ENCODE results near the gene INTS11.

The INTS11 gene

GRCh38 chr1:1285102-1285571 lies 39.3 kb downstream of the INTS11 start:
- WGBS, result 93% methylated on average over 22 of the region's 22 CpGs
- H3K27ac ChIP-seq (ENCODE audit: low read length, poor library complexity, severe bottlenecking), result no peak overlapping the region
- no peak overlapping the region for H2BK5ac ChIP-seq (ENCODE audit: low read depth, low read length, poor library complexity, severe bottlenecking)
- H3K9ac ChIP-seq (ENCODE audit: low read length), result no peak overlapping the region
- H4K8ac ChIP-seq (ENCODE audit: low read length), result no peak overlapping the region
- H3K23ac ChIP-seq (ENCODE audit: low read length in 2 of 2), result no peak overlapping the region
- H3K79me1 ChIP-seq (replicated peaks; ENCODE audit: low read length, poor library complexity, severe bottlenecking), result no peaks in the 10 kb centered on the region
- H2BK120ac ChIP-seq (ENCODE audit: low read depth, low read length), result no peak overlapping the region
- H3K9me3 ChIP-seq (ENCODE audit: control insufficient read depth, low read length), result no peaks in the 10 kb centered on the region
- no peak overlapping the region for H3K14ac ChIP-seq (ENCODE audit: low read length in 2 of 2)
- no peak overlapping the region for H2BK15ac ChIP-seq (ENCODE audit: low read depth, poor library complexity, severe bottlenecking)
- H3K4ac ChIP-seq (ENCODE audit: low read depth in 1 of 2, low read length in 2 of 2), result no peak overlapping the region
- no peak overlapping the region for H4K91ac ChIP-seq (ENCODE audit: low read length)
- H3K36me3 ChIP-seq (ENCODE audit: control insufficient read depth in 1 of 2, insufficient read depth in 2 of 2, low read depth in 1 of 2, low read length in 2 of 2), result no peaks in the 10 kb centered on the region
- H3K18ac ChIP-seq (ENCODE audit: low read depth in 1 of 2, low read length in 2 of 2), result no peak overlapping the region
- DNase-seq, result no peak
- H2BK12ac ChIP-seq (ENCODE audit: low read length in 2 of 2), result no peak overlapping the region
- no peak overlapping the region for H2AK5ac ChIP-seq (ENCODE audit: low read length, severe bottlenecking)
- peaks cover 19% of the 10 kb centered on the region for H3K4me1 ChIP-seq (ENCODE audit: control insufficient read depth, insufficient read depth, low read depth, low read length)
- H3K4me3 ChIP-seq (ENCODE audit: insufficient read depth in 1 of 2, low read depth in 1 of 2, low read length in 2 of 2), result no peak overlapping the region
- H3K4me2 ChIP-seq (ENCODE audit: low read length, poor library complexity, severe bottlenecking), result no peak overlapping the region
- H2AFZ ChIP-seq (ENCODE audit: low read depth, low read length), result no peak overlapping the region
- peaks cover 0 to 33% of the 10 kb centered on the region in 2 experiments for H3K27me3 ChIP-seq (ENCODE audit: control insufficient read depth in 1 of 2, insufficient read depth in 1 of 2, low read length in 2 of 2)

- no peak overlapping the region for H3K14ac ChIP-seq (ENCODE audit: low read length in 2 of 2)
- H3K9me3 ChIP-seq (ENCODE audit: control insufficient read depth, low read length), result no peaks in the 10 kb centered on the region
- H2AFZ ChIP-seq (ENCODE audit: low read depth, low read length), result no peak overlapping the region
- H3K4me3 ChIP-seq (ENCODE audit: insufficient read depth in 1 of 2, low read depth in 1 of 2, low read length in 2 of 2), result no peak overlapping the region
- peaks cover 0 to 33% of the 10 kb centered on the region in 2 experiments for H3K27me3 ChIP-seq (ENCODE audit: control insufficient read depth in 1 of 2, insufficient read depth in 1 of 2, low read length in 2 of 2)
- H2BK15ac ChIP-seq (ENCODE audit: low read depth, poor library complexity, severe bottlenecking), result no peak overlapping the region
- H2AK5ac ChIP-seq (ENCODE audit: low read length, severe bottlenecking), result no peak overlapping the region
- 96% methylated on average over 27 of the region's 32 CpGs for WGBS
- H3K27ac ChIP-seq (ENCODE audit: low read length, poor library complexity, severe bottlenecking), result no peak overlapping the region
- H3K4me1 ChIP-seq (ENCODE audit: control insufficient read depth, insufficient read depth, low read depth, low read length), result peaks cover 19% of the 10 kb centered on the region
- H2BK120ac ChIP-seq (ENCODE audit: low read depth, low read length), result no peak overlapping the region
- no peak overlapping the region for H4K8ac ChIP-seq (ENCODE audit: low read length)
- H4K91ac ChIP-seq (ENCODE audit: low read length), result no peak overlapping the region
- H2BK5ac ChIP-seq (ENCODE audit: low read depth, low read length, poor library complexity, severe bottlenecking), result no peak overlapping the region
- H3K23ac ChIP-seq (ENCODE audit: low read length in 2 of 2), result no peak overlapping the region
- DNase-seq, result no peak
- H3K79me1 ChIP-seq (replicated peaks; ENCODE audit: low read length, poor library complexity, severe bottlenecking), result no peaks in the 10 kb centered on the region
- no peak overlapping the region for H3K4ac ChIP-seq (ENCODE audit: low read depth in 1 of 2, low read length in 2 of 2)
- no peaks in the 10 kb centered on the region for H3K36me3 ChIP-seq (ENCODE audit: control insufficient read depth in 1 of 2, insufficient read depth in 2 of 2, low read depth in 1 of 2, low read length in 2 of 2)
- no peak overlapping the region for H3K9ac ChIP-seq (ENCODE audit: low read length)
- H3K18ac ChIP-seq (ENCODE audit: low read depth in 1 of 2, low read length in 2 of 2), result no peak overlapping the region
- H3K4me2 ChIP-seq (ENCODE audit: low read length, poor library complexity, severe bottlenecking), result no peak overlapping the region
- no peak overlapping the region for H2BK12ac ChIP-seq (ENCODE audit: low read length in 2 of 2)
Observed at GRCh38 chr1:1284221-1285101, 40.0 kb downstream of the INTS11 start.

- Histone ChIP-seq H3K9ac (ENCODE audit: low read length) (no peak overlapping the region), H4K91ac (ENCODE audit: low read length) (no peak overlapping the region), H3K79me1 (replicated peaks; ENCODE audit: low read length, poor library complexity, severe bottlenecking) (no peaks in the 10 kb centered on the region), H3K27me3 (ENCODE audit: control insufficient read depth in 1 of 2, insufficient read depth in 1 of 2, low read length in 2 of 2) (peaks cover 0 to 33% of the 10 kb centered on the region in 2 experiments), H3K14ac (ENCODE audit: low read length in 2 of 2) (no peak overlapping the region), H3K4ac (ENCODE audit: low read depth in 1 of 2, low read length in 2 of 2) (no peak overlapping the region), H3K9me3 (ENCODE audit: control insufficient read depth, low read length) (no peaks in the 10 kb centered on the region), H3K4me2 (ENCODE audit: low read length, poor library complexity, severe bottlenecking) (no peak overlapping the region), H3K23ac (ENCODE audit: low read length in 2 of 2) (no peak overlapping the region), H2BK15ac (ENCODE audit: low read depth, poor library complexity, severe bottlenecking) (no peak overlapping the region), H3K36me3 (ENCODE audit: control insufficient read depth in 1 of 2, insufficient read depth in 2 of 2, low read depth in 1 of 2, low read length in 2 of 2) (no peaks in the 10 kb centered on the region), H3K4me3 (ENCODE audit: insufficient read depth in 1 of 2, low read depth in 1 of 2, low read length in 2 of 2) (no peak overlapping the region), H4K8ac (ENCODE audit: low read length) (no peak overlapping the region), H2BK12ac (ENCODE audit: low read length in 2 of 2) (no peak overlapping the region), H2BK5ac (ENCODE audit: low read depth, low read length, poor library complexity, severe bottlenecking) (no peak overlapping the region), H2AK5ac (ENCODE audit: low read length, severe bottlenecking) (peak overlapping the region; percentile 35), H3K27ac (ENCODE audit: low read length, poor library complexity, severe bottlenecking) (no peak overlapping the region), H3K18ac (ENCODE audit: low read depth in 1 of 2, low read length in 2 of 2) (no peak overlapping the region), H3K4me1 (ENCODE audit: control insufficient read depth, insufficient read depth, low read depth, low read length) (peaks cover 21% of the 10 kb centered on the region), H2AFZ (ENCODE audit: low read depth, low read length) (no peak overlapping the region), H2BK120ac (ENCODE audit: low read depth, low read length) (no peak overlapping the region)
- DNase-seq, result no peak
- 65% methylated on average over 3 of the region's 9 CpGs for WGBS
Observed at GRCh38 chr1:1283821-1284220, 40.6 kb downstream of the INTS11 start.

GRCh38 chr1:1282998-1283397 lies 41.5 kb downstream of the INTS11 start:
- peaks cover 0 to 33% of the 10 kb centered on the region in 2 experiments for H3K27me3 ChIP-seq (ENCODE audit: control insufficient read depth in 1 of 2, insufficient read depth in 1 of 2, low read length in 2 of 2)
- H2AFZ ChIP-seq (ENCODE audit: low read depth, low read length), result no peak overlapping the region
- no peak overlapping the region for H4K8ac ChIP-seq (ENCODE audit: low read length)
- H3K9me3 ChIP-seq (ENCODE audit: control insufficient read depth, low read length), result no peaks in the 10 kb centered on the region
- no peak overlapping the region for H3K23ac ChIP-seq (ENCODE audit: low read length in 2 of 2)
- no peak overlapping the region for H3K9ac ChIP-seq (ENCODE audit: low read length)
- no peak overlapping the region for H2BK5ac ChIP-seq (ENCODE audit: low read depth, low read length, poor library complexity, severe bottlenecking)
- H3K36me3 ChIP-seq (ENCODE audit: control insufficient read depth in 1 of 2, insufficient read depth in 2 of 2, low read depth in 1 of 2, low read length in 2 of 2), result no peaks in the 10 kb centered on the region
- H3K18ac ChIP-seq (ENCODE audit: low read depth in 1 of 2, low read length in 2 of 2), result no peak overlapping the region
- H3K27ac ChIP-seq (ENCODE audit: low read length, poor library complexity, severe bottlenecking), result no peak overlapping the region
- no peak overlapping the region for H2AK5ac ChIP-seq (ENCODE audit: low read length, severe bottlenecking)
- peak overlapping the region; percentile 52 for H2BK15ac ChIP-seq (ENCODE audit: low read depth, poor library complexity, severe bottlenecking)
- H3K4me1 ChIP-seq (ENCODE audit: control insufficient read depth, insufficient read depth, low read depth, low read length), result peaks cover 21% of the 10 kb centered on the region
- H3K4ac ChIP-seq (ENCODE audit: low read depth in 1 of 2, low read length in 2 of 2), result no peak overlapping the region
- no peak overlapping the region for H4K91ac ChIP-seq (ENCODE audit: low read length)
- WGBS, result 85% methylated on average over 14 of the region's 14 CpGs
- no peak overlapping the region for H3K4me3 ChIP-seq (ENCODE audit: insufficient read depth in 1 of 2, low read depth in 1 of 2, low read length in 2 of 2)
- no peak overlapping the region for H2BK12ac ChIP-seq (ENCODE audit: low read length in 2 of 2)
- no peak overlapping the region for H3K14ac ChIP-seq (ENCODE audit: low read length in 2 of 2)
- H2BK120ac ChIP-seq (ENCODE audit: low read depth, low read length), result no peak overlapping the region
- peak; percentile 33 for DNase-seq
- H3K4me2 ChIP-seq (ENCODE audit: low read length, poor library complexity, severe bottlenecking), result no peak overlapping the region
- no peaks in the 10 kb centered on the region for H3K79me1 ChIP-seq (replicated peaks; ENCODE audit: low read length, poor library complexity, severe bottlenecking)
